Stimulated activated CD4-positive, alpha-beta T cell treated with anti-CD3 and anti-CD28 coated beads, Interleukin-4, amount 100 ng/mL, for 48 hours (primary cell): ENCODE data around the gene CFAP97.

Source experiments
- DNase-seq, 2 donors: peaks; one replicate each; pipeline ENCODE4 v3.0.0-alpha.2; 2020; ENCODE audit warnings: low read depth in 2 of 2

Gene CFAP97

GRCh38 chr4:185110375-185110823, 93.4 kb downstream of the CFAP97 start:
- DNase-seq: no peak

- no peak for DNase-seq
Measured at GRCh38 chr4:185109736-185110135, 94.1 kb downstream of the CFAP97 start.
